ENCODE data around the gene LTBP1. TPM values are rescaled to one million over a fixed set of nuclear protein-coding genes. Genes with fewer than 3 reads are reported as not detected.

The LTBP1 gene
- total and polyA plus RNA-seq, 2 experiments from 2014 or later, result 216 to 509 TPM

DNA sequence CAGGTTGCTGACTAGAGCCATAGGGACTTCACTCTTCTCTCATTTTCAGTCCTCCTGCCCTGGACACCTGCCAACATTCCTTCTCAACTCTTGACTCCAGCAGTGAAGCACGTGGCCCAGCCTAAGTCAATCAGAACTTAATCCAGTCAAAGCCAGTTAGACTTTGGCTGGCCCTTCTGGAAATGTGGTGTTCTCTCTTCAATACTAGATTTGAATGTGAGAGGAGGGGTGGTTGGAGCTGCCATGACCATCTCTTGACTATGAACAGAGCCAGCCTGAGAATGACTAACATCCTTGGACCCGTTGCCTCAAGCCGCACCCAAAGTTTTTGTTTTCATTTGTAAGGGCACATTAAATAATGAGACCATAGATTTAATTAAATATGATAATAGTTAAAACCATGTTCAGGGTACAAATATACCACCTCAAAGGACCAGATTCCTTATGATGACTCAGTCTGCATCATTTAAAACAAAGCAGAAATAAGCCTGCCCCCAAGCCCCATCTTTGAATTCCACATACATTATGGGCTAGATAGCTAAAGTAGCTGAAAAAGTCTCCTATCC lies 480.0 kb downstream of the LTBP1 start:
- Histone ChIP-seq H3K36me3 (no peaks in the 10 kb centered on the region), H3K9me3 (ENCODE audit: low read depth) (no peaks in the 10 kb centered on the region), H3K27me3 (no peaks in the 10 kb centered on the region), H3K4me3 (no peak overlapping the region), H3K4me1 (ENCODE audit: low read depth) (peaks cover 3% of the 10 kb centered on the region), H3K27ac (peak overlapping the region; percentile 52)
- TF ChIP-seq, protein P1, sequence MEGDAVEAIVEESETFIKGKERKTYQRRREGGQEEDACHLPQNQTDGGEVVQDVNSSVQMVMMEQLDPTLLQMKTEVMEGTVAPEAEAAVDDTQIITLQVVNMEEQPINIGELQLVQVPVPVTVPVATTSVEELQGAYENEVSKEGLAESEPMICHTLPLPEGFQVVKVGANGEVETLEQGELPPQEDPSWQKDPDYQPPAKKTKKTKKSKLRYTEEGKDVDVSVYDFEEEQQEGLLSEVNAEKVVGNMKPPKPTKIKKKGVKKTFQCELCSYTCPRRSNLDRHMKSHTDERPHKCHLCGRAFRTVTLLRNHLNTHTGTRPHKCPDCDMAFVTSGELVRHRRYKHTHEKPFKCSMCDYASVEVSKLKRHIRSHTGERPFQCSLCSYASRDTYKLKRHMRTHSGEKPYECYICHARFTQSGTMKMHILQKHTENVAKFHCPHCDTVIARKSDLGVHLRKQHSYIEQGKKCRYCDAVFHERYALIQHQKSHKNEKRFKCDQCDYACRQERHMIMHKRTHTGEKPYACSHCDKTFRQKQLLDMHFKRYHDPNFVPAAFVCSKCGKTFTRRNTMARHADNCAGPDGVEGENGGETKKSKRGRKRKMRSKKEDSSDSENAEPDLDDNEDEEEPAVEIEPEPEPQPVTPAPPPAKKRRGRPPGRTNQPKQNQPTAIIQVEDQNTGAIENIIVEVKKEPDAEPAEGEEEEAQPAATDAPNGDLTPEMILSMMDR (IDR thresholded peaks at IDR 0.05; ENCODE audit: low read depth, low read length), result no peak
- peak; percentile 61 to 86 for DNase-seq (ENCODE audit: low read depth in 1 of 2, low spot score in 1 of 2)

GRCh38 chr2:33430077-33430476 lies 483.3 kb downstream of the LTBP1 start:
- TF ChIP-seq, protein P1 (IDR thresholded peaks at IDR 0.05; ENCODE audit: low read depth, low read length), result no peak
- DNase-seq (ENCODE audit: low read depth in 1 of 2, low spot score in 1 of 2), result no peak
- H3K27me3 ChIP-seq, result no peaks in the 10 kb centered on the region
- H3K4me3 ChIP-seq, result no peak overlapping the region
- H3K27ac ChIP-seq, result no peak overlapping the region
- H3K9me3 ChIP-seq (ENCODE audit: low read depth), result no peaks in the 10 kb centered on the region
- H3K36me3 ChIP-seq, result no peaks in the 10 kb centered on the region
- peaks cover 3% of the 10 kb centered on the region for H3K4me1 ChIP-seq (ENCODE audit: low read depth)

DNA sequence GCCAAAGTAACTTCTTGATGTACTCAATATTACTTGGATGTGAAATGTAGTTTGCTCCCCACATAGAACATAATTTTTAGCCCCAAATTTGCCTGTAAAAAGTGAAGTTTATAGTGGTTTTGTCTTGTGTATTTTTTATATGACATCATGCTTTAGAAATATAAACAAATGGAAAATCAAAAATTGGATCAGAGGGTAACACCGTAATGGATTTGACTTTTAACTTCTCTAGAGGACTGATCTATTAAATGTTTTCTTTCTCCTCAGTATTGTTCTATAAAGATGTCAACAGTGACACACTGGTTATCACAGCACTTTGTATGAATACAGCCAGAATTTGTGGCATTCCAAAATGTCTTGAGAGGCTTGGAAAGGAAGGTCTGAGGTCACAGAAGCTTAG lies 484.1 kb downstream of the LTBP1 start:
- H3K27ac ChIP-seq, result no peak overlapping the region
- H3K9me3 ChIP-seq (ENCODE audit: low read depth), result no peaks in the 10 kb centered on the region
- peaks cover 4% of the 10 kb centered on the region for H3K4me1 ChIP-seq (ENCODE audit: low read depth)
- H3K27me3 ChIP-seq, result no peaks in the 10 kb centered on the region
- H3K36me3 ChIP-seq, result no peaks in the 10 kb centered on the region
- DNase-seq (ENCODE audit: low read depth in 1 of 2, low spot score in 1 of 2), result no peak
- TF ChIP-seq, protein P1 (IDR thresholded peaks at IDR 0.05; ENCODE audit: low read depth, low read length), result no peak
- H3K4me3 ChIP-seq, result no peak overlapping the region

DNA sequence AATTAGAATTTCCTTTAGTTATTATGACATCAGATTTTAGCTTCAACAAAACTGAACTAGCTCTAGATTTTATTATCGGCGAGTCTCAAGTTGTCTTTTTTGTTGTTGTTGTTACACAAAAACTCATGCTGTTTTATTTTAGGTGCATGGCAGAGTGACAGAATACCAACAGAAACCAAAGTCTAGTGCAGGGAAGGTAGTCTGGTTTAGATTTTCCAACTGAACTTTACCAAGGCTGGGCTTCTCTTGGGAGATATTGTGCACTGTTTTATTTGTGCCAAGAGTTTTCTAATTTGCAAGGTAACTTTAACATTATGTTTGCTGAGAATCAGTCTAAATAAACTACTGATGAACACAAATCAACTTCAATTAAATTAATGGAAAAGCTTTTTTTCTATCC lies 486.1 kb downstream of the LTBP1 start:
- Histone ChIP-seq H3K4me1 (ENCODE audit: low read depth) (peaks cover 13% of the 10 kb centered on the region), H3K4me3 (no peak overlapping the region), H3K9me3 (ENCODE audit: low read depth) (no peaks in the 10 kb centered on the region), H3K36me3 (no peaks in the 10 kb centered on the region), H3K27me3 (no peaks in the 10 kb centered on the region), H3K27ac (no peak overlapping the region)
- DNase-seq (ENCODE audit: low read depth in 1 of 2, low spot score in 1 of 2), result no peak
- TF ChIP-seq, protein P1 (IDR thresholded peaks at IDR 0.05; ENCODE audit: low read depth, low read length), result no peak

GRCh38 chr2:33433279-33434235 lies 486.8 kb downstream of the LTBP1 start:
- Histone ChIP-seq H3K9me3 (ENCODE audit: low read depth) (no peaks in the 10 kb centered on the region), H3K27me3 (no peaks in the 10 kb centered on the region), H3K4me3 (no peak overlapping the region)

More at GRCh38 chr2:33433279-33434235, 486.8 kb downstream of the LTBP1 start:
- TF ChIP-seq, protein P1 (IDR thresholded peaks at IDR 0.05; ENCODE audit: low read depth, low read length), result no peak
- Histone ChIP-seq H3K36me3 (no peaks in the 10 kb centered on the region), H3K27ac (no peak overlapping the region), H3K4me1 (ENCODE audit: low read depth) (peaks cover 13% of the 10 kb centered on the region)
- peak in 1 of 2 donors; percentile 51 for DNase-seq (ENCODE audit: low read depth in 1 of 2, low spot score in 1 of 2)

Measured in cardiac muscle cell (in vitro differentiated cells and primary cell).